HCT116 (cell line): Measurements from ENCODE around the gene AFDN. TPM values are rescaled to one million over a fixed set of nuclear protein-coding genes. Genes with fewer than 3 reads are reported as not detected.

Experiments
- ATAC-seq: fragments of 200-7000 bp; cut with Tn5 transposase; 2 replicates; pipeline ENCODE4 v1.9.1; 2020; ENCODE audit warnings: mild to moderate bottlenecking, moderate library complexity
- BruUV-seq: library from RNA; stranded (reverse); fragments of 400-500 nt; replicated peaks from 2 replicates; lab custom pipeline; 2021; lab: Mats Ljungman, UMichigan
- CTCF ChIA-PET: fragments of 300-600 bp; sonication (Branson Sonifier 250); formaldehyde crosslinking; loops from one replicate; lab custom pipeline; 2021; ENCODE audit warnings: antibody characterized with exemption; lab: Charles Lee
- POLR2A ChIA-PET: fragments of 300-600, 350-600 bp; sonication (Branson Sonifier 250); formaldehyde crosslinking; loops from one replicate; lab custom pipeline; 2021; ENCODE audit warnings: antibody characterized with exemption; lab: Charles Lee
- RAD21 ChIA-PET, 2 experiments: fragments of 300-600 bp; sonication (Branson Sonifier 250); formaldehyde crosslinking; loops; one replicate each; lab custom pipeline; 2023; ENCODE audit warnings: low total read pairs in 2 of 2; ENCODE audit not compliant: uncharacterized antibody in 2 of 2, unreplicated experiment in 2 of 2, low non-redundant PET in 1 of 2; lab: Charles Lee
- DNase-seq: peaks from one replicate; pipeline ENCODE4 v3.0.0-alpha.2; 2010; ENCODE audit warnings: low read depth, low spot score
- H2AFZ ChIP-seq: fragments of 200-600 bp; shearing (Covaris generic), sonication (generic); 2 replicates; pipeline ENCODE4 v1.6.1; 2017; ENCODE audit warnings: low read depth, mixed run types, mixed read lengths, antibody characterized with exemption, low read length; ENCODE audit not compliant: poor library complexity, severe bottlenecking
- H3K27ac ChIP-seq: 2 replicates; pipeline ENCODE4 v1.5.1; 2012; ENCODE audit warnings: low read depth, low read length
- H3K27me3 ChIP-seq: fragments of 200-600 bp; sonication (generic); 2 replicates; pipeline ENCODE4 v1.6.1; 2016; ENCODE audit warnings: mixed run types, low read length, mixed read lengths; ENCODE audit not compliant: insufficient read depth
- H3K36me3 ChIP-seq, 2 experiments: fragments of 200-500 bp in 1 of 2; fragments of 200-600 bp in 1 of 2; sonication (Bioruptor generic) in 1 of 2; sonication (generic) in 1 of 2; 2 replicates each; pipeline versions ENCODE4 v1.5.1 to v1.6.1; 2014 to 2016; ENCODE audit warnings: low read length in 2 of 2, inconsistent platforms in 1 of 2, mixed read lengths in 1 of 2, mixed run types in 1 of 2; ENCODE audit not compliant: insufficient read depth in 2 of 2, control insufficient read depth in 1 of 2
- H3K4me1 ChIP-seq, 2 experiments: fragments of 200-600 bp in 1 of 2; sonication (generic) in 1 of 2; 2 replicates each; pipeline versions ENCODE4 v1.5.1 to v1.6.1; 2012 to 2017; ENCODE audit warnings: low read length in 2 of 2, inconsistent platforms in 1 of 2, mild to moderate bottlenecking in 1 of 2, mixed read lengths in 1 of 2, mixed run types in 1 of 2, moderate library complexity in 1 of 2; ENCODE audit not compliant: insufficient read depth in 2 of 2, control insufficient read depth in 1 of 2
- H3K4me2 ChIP-seq: fragments of 200-600 bp; sonication (generic); 2 replicates; pipeline ENCODE4 v1.6.1; 2017; ENCODE audit warnings: mixed run types, low read length, mixed read lengths
- H3K4me3 ChIP-seq, 2 experiments: fragments of 200-600 bp in 1 of 2; sonication (generic) in 1 of 2; replicated peaks in 1 of 2; 2 replicates each; pipeline ENCODE4 v1.5.1; 2011 to 2016; ENCODE audit warnings: low read length in 2 of 2, control low read depth in 1 of 2, low read depth in 1 of 2, mild to moderate bottlenecking in 1 of 2, mixed read lengths in 1 of 2, mixed run types in 1 of 2
- H3K79me2 ChIP-seq: fragments of 200-600 bp; sonication (generic); 2 replicates; pipeline ENCODE4 v1.6.1; 2017; ENCODE audit warnings: mild to moderate bottlenecking, mixed run types, low read length, moderate library complexity, mixed read lengths; ENCODE audit not compliant: insufficient read depth
- H3K9ac ChIP-seq: fragments of 200-600 bp; sonication (generic); 2 replicates; pipeline ENCODE4 v1.6.1; 2016; ENCODE audit warnings: low read length, mixed read lengths
- H3K9me2 ChIP-seq: fragments of 200-600 bp; sonication (generic), shearing (Covaris generic); 2 replicates; pipeline ENCODE4 v1.6.1; 2017; ENCODE audit warnings: mixed run types, mild to moderate bottlenecking, moderate library complexity; ENCODE audit not compliant: insufficient read depth
- H3K9me3 ChIP-seq, 2 experiments: fragments of 200-500 bp in 1 of 2; fragments of 200-600 bp in 1 of 2; sonication (Bioruptor generic) in 1 of 2; sonication (generic) in 1 of 2; 2 replicates each; pipeline ENCODE4 v1.6.1; 2014 to 2017; ENCODE audit warnings: low read length in 2 of 2, mixed read lengths in 2 of 2, inconsistent platforms in 1 of 2, low read depth in 1 of 2, mild to moderate bottlenecking in 1 of 2, mixed run types in 1 of 2, moderate library complexity in 1 of 2; ENCODE audit not compliant: control insufficient read depth in 1 of 2, insufficient read depth in 1 of 2
- H4K20me1 ChIP-seq: fragments of 200-600 bp; sonication (generic), shearing (Covaris generic); 2 replicates; pipeline ENCODE4 v1.6.1; 2017; ENCODE audit warnings: mixed run types, mild to moderate bottlenecking, moderate library complexity; ENCODE audit not compliant: insufficient read depth
- EGR1 ChIP-seq: IDR thresholded peaks from 2 replicates; pipeline ENCODE4 v1.6.1; 2012; ENCODE audit warnings: low read depth
- POLR2AphosphoS5 ChIP-seq: IDR thresholded peaks from 2 replicates; pipeline ENCODE4 v1.6.1; 2011; ENCODE audit warnings: mild to moderate bottlenecking, low read depth, low read length, moderate library complexity
- intact Hi-C: fragments of 100-400 bp; cut with micrococcal nuclease; formaldehyde crosslinking; loops from 2 replicates; pipeline ENCODE4 v1.10.0; 2022
- total RNA-seq: library from RNA; stranded (reverse); gene quantifications from one replicate; pipeline ENCODE4 v1.2.1, GENCODE V29; 2021; ENCODE audit not compliant: unreplicated experiment
- TF ChIP-seq, protein P1 (sequence below): IDR thresholded peaks from 2 replicates; pipeline ENCODE4 v1.6.1; 2011; ENCODE audit warnings: mild to moderate bottlenecking, low read length, moderate library complexity; ENCODE audit not compliant: insufficient replicate concordance; ENCODE audit errors: extremely low read depth
- TF ChIP-seq, protein P2 (sequence below): IDR thresholded peaks from 2 replicates; pipeline ENCODE4 v1.6.1; 2012

AFDN gene
- total RNA-seq, 1 experiment from 2014 or later, result 59.4 TPM

DNA sequence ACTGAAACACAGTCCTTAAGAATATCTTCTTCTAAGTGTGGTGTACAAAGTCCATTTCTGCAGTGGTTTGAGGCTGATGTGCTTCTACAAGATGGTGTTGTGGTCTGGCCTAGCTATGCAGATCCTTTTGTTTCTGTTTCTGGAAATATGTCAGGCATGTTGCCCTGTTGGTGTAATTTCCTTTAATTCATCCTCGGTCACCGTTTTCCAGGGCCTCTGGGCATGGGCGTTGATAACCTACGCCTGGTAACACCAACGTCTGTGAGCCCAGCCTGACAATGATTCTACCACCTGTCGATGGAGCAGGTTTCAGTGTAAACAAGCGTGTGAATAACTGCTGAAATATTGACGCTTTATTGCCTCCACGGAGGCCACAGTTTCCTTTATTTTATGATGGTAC, 33.3 kb upstream of the AFDN start:
- no TSS peak for BruUV-seq
- Histone ChIP-seq H3K79me2 (no peaks in the 10 kb centered on the region), H3K9me3 (no peaks in the 10 kb centered on the region), H3K4me3 (no peak overlapping the region), H3K27ac (no peak overlapping the region), H2AFZ (no peak overlapping the region), H3K4me1 (no peaks in the 10 kb centered on the region), H4K20me1 (no peaks in the 10 kb centered on the region), H3K4me2 (no peak overlapping the region), H3K27me3 (0 out of 2 replicates have a peak, but pooled peaks cover 4% of the 10 kb centered on the region), H3K9me2 (no peaks in the 10 kb centered on the region), H3K36me3 (no peaks in the 10 kb centered on the region), H3K9ac (no peak overlapping the region)
- ChIA-PET POLR2A (no interaction called here), CTCF (no interaction called here), RAD21 (interaction anchor here in 1 of 2 experiments (0.6 kb wide), 1 partner anchor 352 kb away, joined by 9 read pairs; no protein-coding TSS in a partner anchor)
- DNase-seq (no peak), ATAC-seq (no peak)
- intact Hi-C loops, result no loop called here
- TF ChIP-seq, protein P1, sequence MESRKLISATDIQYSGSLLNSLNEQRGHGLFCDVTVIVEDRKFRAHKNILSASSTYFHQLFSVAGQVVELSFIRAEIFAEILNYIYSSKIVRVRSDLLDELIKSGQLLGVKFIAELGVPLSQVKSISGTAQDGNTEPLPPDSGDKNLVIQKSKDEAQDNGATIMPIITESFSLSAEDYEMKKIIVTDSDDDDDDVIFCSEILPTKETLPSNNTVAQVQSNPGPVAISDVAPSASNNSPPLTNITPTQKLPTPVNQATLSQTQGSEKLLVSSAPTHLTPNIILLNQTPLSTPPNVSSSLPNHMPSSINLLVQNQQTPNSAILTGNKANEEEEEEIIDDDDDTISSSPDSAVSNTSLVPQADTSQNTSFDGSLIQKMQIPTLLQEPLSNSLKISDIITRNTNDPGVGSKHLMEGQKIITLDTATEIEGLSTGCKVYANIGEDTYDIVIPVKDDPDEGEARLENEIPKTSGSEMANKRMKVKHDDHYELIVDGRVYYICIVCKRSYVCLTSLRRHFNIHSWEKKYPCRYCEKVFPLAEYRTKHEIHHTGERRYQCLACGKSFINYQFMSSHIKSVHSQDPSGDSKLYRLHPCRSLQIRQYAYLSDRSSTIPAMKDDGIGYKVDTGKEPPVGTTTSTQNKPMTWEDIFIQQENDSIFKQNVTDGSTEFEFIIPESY, result no peak
- TF ChIP-seq EGR1 (no peak), POLR2AphosphoS5 (no peak)
- TF ChIP-seq, protein P2, sequence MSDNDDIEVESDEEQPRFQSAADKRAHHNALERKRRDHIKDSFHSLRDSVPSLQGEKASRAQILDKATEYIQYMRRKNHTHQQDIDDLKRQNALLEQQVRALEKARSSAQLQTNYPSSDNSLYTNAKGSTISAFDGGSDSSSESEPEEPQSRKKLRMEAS, result no peak
